ENCODE measurements around the gene SUZ12. TPM values are rescaled to one million over a fixed set of nuclear protein-coding genes. Genes with fewer than 3 reads are reported as not detected.
"Not testable (repeated sequence)": the region's sequence is repeated elsewhere in the genome, so short reads cannot be mapped to it uniquely, and the experiment has no call there.

The SUZ12 gene
- total and polyA plus RNA-seq, 8 donors = 26.0 to 49.0 (median 42.3) TPM

DNA sequence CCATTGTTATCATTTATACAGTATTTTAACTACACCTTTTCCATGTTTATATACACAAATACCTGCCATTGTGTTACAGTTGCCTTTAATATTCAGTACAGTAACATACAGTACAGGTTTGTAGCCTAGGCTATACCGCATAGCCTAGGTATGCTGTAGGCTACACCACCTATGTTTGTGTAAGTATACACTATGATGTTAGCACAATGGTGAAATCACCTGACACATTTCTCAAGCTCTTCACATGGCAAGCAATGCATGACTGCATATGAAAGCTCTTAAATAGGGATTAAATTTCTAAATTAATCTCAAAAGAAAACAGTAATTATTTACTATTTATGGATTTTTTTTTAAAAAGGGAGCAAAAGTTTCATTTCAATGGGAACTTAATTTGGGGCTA, 82.4 kb downstream of the SUZ12 start:
- Histone ChIP-seq H3K27me3 (no peaks in the 10 kb centered on the region), H3K4me3 (no peak overlapping the region), H3K9me3 (no peaks in the 10 kb centered on the region), H3K4me1 (peaks cover 0 to 22% of the 10 kb centered on the region in 2 donors), H3K36me3 (peaks cover 0 to 32% of the 10 kb centered on the region in 2 donors), H3K27ac (no peak overlapping the region)
- TF ChIP-seq CTCF (IDR thresholded peaks at IDR 0.05) = no peak
- intact Hi-C loops (cut with DNase I) = no loop called here
- no peak for ATAC-seq
- no peak for DNase-seq

DNA sequence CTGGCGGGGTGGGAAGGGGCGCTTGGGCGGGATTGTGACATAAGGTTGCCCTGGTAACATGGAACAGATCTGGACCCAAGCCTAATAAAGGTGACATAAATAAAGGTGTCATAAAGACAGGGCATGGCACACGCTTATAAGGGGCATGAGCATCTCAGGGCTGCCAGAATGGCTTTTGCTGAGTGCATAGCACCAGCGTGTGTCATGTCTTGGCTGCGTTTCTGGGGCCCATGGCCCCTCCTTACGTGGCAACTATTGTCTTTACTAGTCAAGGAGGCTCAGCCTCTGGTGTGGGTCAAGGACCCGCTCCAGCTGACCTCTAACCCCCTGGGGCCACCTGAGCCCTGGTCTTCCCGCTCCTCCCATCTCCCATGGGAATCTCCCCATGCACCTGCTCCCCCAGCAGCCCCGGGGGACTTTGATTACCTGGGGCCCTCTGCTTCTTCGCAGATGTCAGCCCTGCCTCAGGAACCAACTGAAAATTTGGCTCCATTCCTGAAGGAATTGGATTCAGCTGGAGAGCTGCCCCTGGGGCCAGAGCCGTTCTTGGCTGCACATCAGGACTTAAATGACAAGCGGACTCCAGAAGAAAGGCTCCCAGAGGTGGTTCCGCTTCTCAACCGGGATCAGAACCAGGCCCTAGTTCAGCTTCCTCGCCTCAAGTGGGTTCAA, 84.3 kb downstream of the SUZ12 start:
- Histone ChIP-seq H3K4me3 (no peak overlapping the region), H3K36me3 (peaks cover 0 to 33% of the 10 kb centered on the region in 2 donors), H3K27ac (no peak overlapping the region), H3K4me1 (peaks cover 0 to 11% of the 10 kb centered on the region in 2 donors), H3K9me3 (no peaks in the 10 kb centered on the region), H3K27me3 (no peaks in the 10 kb centered on the region)
- no peak for TF ChIP-seq CTCF (IDR thresholded peaks at IDR 0.05)
- intact Hi-C loops (cut with DNase I) = no loop called here
- ATAC-seq (no peak), DNase-seq (no peak)

DNA sequence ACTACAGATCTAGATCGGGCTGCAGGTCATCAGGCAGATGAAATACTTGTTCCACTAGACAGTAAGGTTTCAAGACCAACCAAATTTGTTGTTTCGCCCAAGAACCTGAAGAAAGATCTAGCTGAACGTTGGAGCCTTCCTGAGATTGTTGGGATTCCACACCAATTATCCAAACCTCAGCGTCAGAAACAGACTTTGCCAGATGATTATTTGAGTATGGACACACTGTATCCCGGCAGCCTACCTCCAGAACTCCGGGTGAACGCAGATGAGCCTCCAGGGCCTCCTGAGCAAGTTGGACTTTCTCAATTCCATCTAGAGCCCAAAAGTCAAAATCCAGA, 84.8 kb downstream of the SUZ12 start:
- intact Hi-C loops (cut with DNase I) = no loop called here
- H3K4me3 ChIP-seq = no peak overlapping the region
- no peak for TF ChIP-seq CTCF (IDR thresholded peaks at IDR 0.05)
- H3K27me3 ChIP-seq = no peaks in the 10 kb centered on the region
- ATAC-seq (no peak), DNase-seq (no peak)
- peaks cover 0 to 37% of the 10 kb centered on the region in 2 donors for H3K36me3 ChIP-seq
- H3K27ac ChIP-seq = no peak overlapping the region
- H3K9me3 ChIP-seq = no peaks in the 10 kb centered on the region
- H3K4me1 ChIP-seq = peaks cover 0 to 6% of the 10 kb centered on the region in 2 donors

DNA sequence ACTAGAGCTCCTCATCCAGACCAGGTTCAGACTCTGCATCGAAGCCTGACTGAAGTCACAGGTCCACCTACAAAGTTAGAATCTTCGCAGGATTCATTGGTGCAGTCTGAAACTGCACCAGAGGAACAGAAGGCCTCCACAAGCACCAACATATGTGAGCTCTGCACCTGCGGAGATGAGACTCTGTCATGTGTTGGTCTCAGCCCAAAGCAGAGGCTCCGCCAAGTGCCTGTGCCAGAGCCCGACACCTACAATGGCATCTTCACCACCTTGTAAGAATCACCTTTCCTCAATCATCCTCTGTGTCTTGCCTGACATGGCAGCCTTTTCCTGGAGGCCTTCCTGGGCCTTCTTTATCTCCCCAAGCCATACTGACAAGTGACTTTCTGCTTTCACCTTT, 85.7 kb downstream of the SUZ12 start:
- intact Hi-C loops (cut with DNase I); DNase-seq; H3K4me3 ChIP-seq; H3K4me1 ChIP-seq; ATAC-seq; H3K9me3 ChIP-seq; H3K27me3 ChIP-seq; H3K27ac ChIP-seq: not testable (repeated sequence)
- peaks cover 0 to 35% of the 10 kb centered on the region in 2 donors for H3K36me3 ChIP-seq

DNA sequence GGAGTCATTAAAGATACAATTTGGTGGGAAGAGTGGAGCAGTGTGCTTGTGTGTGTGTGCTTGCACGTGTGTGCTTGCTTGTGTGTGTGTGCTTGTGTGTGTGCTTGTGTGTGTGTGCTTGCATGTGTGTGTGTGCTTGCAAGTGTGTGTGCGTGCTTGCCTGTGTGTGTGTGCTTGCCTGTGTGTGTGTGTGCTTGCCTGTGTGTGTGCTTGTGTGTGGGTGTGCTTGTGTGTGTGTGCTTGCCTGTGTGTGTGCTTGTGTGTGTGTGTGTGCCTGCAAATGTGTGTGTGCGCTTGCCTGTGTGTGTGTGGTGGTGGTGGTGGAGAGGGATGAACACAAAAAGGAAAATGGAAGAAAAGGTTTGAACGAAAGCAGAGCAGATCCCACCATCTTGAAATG, 90.5 kb downstream of the SUZ12 start:
- intact Hi-C loops (cut with DNase I); DNase-seq; ATAC-seq; H3K4me3 ChIP-seq; H3K4me1 ChIP-seq; H3K27ac ChIP-seq; H3K9me3 ChIP-seq; H3K36me3 ChIP-seq; H3K27me3 ChIP-seq: not testable (repeated sequence)

DNA sequence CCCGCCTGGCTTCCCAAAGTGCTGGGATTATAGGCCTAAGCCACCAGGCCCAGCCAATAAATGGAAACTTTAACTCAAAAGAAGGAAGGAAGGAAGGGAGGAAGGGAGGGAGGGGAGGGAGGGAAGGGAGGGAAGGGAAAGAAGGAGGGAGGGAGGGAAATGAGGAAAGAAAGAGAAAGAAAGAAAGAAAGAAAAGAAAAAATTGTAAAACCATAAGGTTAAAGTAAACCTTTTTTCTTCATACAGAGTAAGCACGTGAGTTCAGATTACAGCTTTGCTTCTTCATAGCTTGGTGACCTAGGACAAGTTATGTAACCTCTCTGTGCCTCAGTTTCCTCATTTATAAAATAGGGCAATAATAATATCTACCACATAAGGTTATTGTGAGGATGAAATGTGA, 96.4 kb downstream of the SUZ12 start:
- intact Hi-C loops (cut with DNase I) = no loop called here
- no peak for ATAC-seq
- no peaks in the 10 kb centered on the region for H3K4me1 ChIP-seq
- no peaks in the 10 kb centered on the region for H3K9me3 ChIP-seq
- H3K27me3 ChIP-seq = no peaks in the 10 kb centered on the region
- H3K36me3 ChIP-seq = peaks cover 0 to 55% of the 10 kb centered on the region in 2 donors
- H3K4me3 ChIP-seq = no peak overlapping the region
- H3K27ac ChIP-seq = no peak overlapping the region
- TF ChIP-seq CTCF (IDR thresholded peaks at IDR 0.05) = no peak
- no peak for DNase-seq

GRCh38 chr17:32033812-32034211, 97.0 kb downstream of the SUZ12 start:
- H3K4me1 ChIP-seq; H3K4me3 ChIP-seq; H3K27me3 ChIP-seq; H3K9me3 ChIP-seq; ATAC-seq; H3K27ac ChIP-seq; intact Hi-C loops (cut with DNase I); DNase-seq: not testable (repeated sequence)
- H3K36me3 ChIP-seq = peaks cover 0 to 60% of the 10 kb centered on the region in 2 donors

- H3K4me3 ChIP-seq, DNase-seq: not testable (repeated sequence)
- peaks cover 0 to 57% of the 10 kb centered on the region in 2 donors for H3K36me3 ChIP-seq
Observed at GRCh38 chr17:32040246-32040645, 103.4 kb downstream of the SUZ12 start.

DNA sequence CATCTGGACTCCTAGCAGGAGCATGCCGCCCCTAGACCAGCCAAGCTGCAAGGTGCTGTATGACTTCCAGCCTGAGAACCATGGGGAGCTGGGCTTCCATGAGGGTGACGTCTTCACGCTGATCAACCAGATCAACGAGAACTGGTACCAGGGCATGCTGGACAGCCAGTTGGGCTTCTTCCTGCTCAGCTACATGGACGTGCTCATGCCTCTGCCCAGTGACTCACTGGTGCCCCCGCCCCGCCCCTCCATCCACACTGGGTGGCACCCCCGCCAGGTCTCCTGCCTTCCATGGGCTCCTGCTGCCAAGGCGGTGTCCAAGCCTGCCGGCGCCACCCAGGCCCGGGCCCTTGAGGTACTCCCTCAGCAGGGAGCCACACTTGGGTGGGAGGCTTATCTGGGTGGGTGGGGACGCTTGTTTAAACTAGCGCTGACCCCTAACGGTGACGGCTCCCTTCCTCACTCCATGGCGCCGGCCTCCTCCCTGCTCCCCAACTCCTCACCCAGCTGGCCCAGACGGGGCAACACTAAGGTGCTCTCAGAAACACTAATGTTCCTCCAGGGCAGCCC, 104.6 kb downstream of the SUZ12 start:
- H3K27ac ChIP-seq; H3K27me3 ChIP-seq; H3K4me3 ChIP-seq; H3K4me1 ChIP-seq; ATAC-seq; DNase-seq; H3K9me3 ChIP-seq; intact Hi-C loops (cut with DNase I): not testable (repeated sequence)
- H3K36me3 ChIP-seq = peaks cover 0 to 46% of the 10 kb centered on the region in 2 donors

More at GRCh38 chr17:32040246-32040645, 103.4 kb downstream of the SUZ12 start:
- H3K4me1 ChIP-seq; H3K9me3 ChIP-seq; ATAC-seq; intact Hi-C loops (cut with DNase I); H3K27me3 ChIP-seq; H3K27ac ChIP-seq: not testable (repeated sequence)
